GM20000 (cell line): ENCODE measurements around the gene MTF1.

Experiments used
- DNase-seq: peaks from one replicate; pipeline ENCODE4 v3.0.0; 2012; ENCODE audit warnings: low spot score
- TF ChIP-seq, protein P1 (sequence below): IDR thresholded peaks from 2 replicates; pipeline ENCODE4 v1.5.1; 2012; ENCODE audit warnings: mild to moderate bottlenecking, control low read depth; ENCODE audit errors: extremely low read depth, missing control alignments

The MTF1 gene

DNA sequence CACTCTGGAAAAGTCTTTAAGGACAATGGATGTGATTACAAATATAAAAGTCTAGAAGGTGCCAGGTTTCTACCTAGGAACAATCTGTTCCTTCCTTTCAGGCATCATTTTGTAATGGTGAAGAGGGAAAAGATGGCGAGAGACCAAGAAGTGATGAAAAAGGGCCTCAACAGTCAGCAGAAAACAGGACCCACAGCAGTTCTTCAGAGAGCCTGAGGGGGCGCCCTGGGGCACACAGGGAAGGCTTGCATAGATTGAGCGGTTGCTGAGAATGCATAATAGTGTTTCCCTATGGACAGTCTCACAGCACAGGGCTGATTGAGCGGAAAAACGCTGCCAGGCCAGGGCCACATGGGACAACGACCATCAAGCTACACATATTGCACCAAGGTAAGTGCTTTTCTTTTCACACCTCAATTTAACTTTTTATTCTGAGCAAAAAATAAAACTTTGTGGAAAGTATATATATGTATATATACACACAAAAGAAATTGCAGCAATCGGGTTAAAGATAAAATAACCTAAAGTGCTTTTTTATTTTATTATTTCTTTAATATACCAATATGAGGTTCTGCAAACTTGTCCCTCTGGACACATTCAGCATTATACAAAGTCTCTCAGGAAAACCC lies 48.3 kb downstream of the MTF1 start:
- TF ChIP-seq, protein P1, sequence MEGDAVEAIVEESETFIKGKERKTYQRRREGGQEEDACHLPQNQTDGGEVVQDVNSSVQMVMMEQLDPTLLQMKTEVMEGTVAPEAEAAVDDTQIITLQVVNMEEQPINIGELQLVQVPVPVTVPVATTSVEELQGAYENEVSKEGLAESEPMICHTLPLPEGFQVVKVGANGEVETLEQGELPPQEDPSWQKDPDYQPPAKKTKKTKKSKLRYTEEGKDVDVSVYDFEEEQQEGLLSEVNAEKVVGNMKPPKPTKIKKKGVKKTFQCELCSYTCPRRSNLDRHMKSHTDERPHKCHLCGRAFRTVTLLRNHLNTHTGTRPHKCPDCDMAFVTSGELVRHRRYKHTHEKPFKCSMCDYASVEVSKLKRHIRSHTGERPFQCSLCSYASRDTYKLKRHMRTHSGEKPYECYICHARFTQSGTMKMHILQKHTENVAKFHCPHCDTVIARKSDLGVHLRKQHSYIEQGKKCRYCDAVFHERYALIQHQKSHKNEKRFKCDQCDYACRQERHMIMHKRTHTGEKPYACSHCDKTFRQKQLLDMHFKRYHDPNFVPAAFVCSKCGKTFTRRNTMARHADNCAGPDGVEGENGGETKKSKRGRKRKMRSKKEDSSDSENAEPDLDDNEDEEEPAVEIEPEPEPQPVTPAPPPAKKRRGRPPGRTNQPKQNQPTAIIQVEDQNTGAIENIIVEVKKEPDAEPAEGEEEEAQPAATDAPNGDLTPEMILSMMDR = peak; percentile 86

GRCh38 chr1:37809942-37810341 lies 49.5 kb downstream of the MTF1 start:
- TF ChIP-seq, protein P1 = no peak
- DNase-seq = no peak

More for the DNA sequence above, 48.3 kb downstream of the MTF1 start:
- DNase-seq = peak; percentile 79

DNA sequence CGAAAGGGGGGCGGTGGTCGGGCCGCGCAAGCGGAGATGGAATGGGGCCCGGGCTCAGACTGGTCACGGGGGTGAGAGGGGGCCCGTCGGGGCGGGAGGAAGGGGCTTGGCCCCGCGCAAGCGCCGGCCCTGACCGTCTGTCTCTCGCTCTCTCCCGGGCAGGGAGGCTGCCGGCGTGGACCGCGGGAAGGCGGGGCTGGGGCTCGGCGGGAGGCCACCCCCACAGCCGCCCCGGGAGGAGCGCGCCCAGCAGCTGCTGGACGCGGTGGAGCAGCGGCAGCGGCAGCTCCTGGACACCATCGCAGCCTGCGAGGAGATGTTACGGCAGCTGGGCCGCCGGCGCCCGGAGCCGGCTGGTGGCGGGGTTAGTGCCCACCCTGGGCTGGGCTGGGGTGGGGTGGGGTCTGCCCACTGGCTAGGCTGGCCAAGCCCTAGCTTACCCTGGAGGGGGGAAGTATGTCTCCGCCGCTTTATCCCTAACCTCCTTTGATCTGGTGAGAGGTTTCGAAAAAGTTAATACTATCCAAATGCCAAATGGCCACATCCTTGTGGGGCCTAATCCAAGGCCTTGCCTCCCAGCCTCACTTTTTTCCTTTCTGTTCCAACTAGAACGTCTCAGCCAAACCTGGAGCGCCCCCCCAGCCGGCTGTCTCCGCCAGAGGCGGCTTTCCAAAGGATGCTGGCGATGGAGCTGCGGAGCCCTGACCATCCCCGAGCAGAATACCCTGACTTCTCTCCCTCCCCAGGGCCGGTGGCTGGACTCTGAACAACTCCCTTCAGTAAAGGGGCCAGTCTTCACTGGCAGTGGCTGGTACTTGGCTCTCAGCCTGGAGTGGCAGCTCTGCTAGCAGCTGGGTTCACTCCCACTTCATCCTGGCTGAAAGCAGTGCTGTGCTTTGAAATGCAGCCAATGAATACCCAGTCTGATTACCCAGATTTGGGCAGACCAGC lies 50.7 kb downstream of the MTF1 start:
- TF ChIP-seq, protein P1 = no peak
- DNase-seq = peak; percentile 92

DNA sequence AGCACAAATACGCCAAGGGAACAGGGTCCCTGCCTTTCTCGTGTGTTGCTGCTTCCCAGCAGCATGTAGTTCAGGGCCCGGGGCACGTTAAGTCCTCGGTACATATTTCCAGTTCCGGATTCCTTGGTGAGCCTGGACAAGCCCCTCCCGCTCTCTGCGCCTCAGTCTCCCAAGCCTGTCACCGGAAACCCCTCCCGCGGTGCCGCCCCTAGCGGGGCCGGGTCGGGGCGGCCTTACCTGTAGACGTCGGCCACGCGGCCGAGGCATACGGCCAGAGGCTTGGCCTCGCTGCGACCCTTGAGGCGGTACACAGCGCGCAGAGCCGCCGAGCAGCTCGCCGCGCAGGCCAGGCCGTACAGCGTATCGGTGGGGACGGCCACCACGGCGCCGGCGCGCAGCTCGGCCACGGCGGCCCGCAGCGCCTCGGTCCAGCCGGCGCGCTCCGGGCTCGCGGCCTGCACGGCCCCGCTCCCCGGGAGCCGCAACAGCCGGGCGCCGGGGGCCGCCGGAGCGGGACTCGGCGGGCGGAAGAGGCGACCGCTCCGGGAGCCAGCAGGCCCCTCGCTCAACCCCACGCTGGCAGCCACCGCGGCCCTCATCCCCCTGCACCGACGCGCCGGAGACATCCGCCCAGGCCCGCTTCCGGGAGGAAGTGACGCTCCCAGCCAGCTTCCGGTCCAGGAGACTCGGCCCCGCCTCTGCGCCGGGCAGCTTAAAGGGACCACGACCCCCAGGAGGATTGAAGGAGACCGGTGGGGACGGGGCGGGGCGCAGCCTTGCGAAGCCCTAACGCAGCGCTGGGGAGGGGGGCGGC lies 51.6 kb downstream of the MTF1 start, which contains the start of the genes C1orf122 and YRDC:
Gene C1orf122 (plus strand): TSS at position 236 of the 814 bp plus-strand sequence. CDS start 615 bp downstream, outside the sequence.
Gene YRDC (minus strand): TSS at position 654 of the 814 bp plus-strand sequence. CDS start 28 bp downstream, at position 626.
- TF ChIP-seq, protein P1 = no peak
- DNase-seq = peak; percentile 100

DNA sequence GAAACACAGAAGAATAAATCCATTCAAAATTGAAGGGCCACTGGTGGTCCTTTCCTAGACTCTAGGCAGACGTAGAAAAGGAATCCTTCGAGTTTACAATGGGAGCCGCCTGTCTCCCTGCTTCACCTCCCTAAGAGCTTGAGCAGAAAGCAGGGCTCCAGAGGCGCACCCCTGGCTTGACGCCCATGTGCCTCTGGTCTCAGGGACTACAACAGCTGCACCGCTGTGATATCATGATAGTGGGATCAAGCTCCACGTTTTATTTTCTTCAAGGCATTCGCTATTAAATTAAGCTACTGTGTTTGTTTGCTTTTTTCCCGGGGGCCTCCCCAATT lies 52.2 kb downstream of the MTF1 start:
- TF ChIP-seq, protein P1 = no peak
- no peak for DNase-seq

DNA sequence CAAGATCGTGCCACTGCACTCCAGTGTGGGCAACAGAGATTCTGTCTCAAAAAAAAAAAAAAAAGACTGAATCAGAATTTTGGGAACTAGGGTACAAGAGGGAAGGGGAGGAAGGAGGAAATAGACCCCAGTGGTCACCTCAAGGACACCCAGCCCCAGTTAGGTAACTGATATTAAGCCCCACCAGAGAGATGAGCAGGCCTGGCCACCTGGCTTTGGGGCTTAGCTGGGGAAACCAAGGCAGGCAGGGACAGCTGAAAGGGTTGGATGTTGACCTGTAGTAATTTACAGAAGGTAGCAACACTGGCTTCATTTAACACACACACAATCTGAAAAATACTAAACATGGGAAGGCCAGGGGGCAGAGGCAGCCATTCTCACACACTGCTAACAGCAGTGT lies 57.0 kb downstream of the MTF1 start:
- DNase-seq = no peak
- TF ChIP-seq, protein P1 = no peak
